Ishikawa (cell line): ENCODE measurements around the gene AGFG2.

Source experiments
- CREB1 ChIP-seq: IDR thresholded peaks from 2 replicates; pipeline ENCODE4 v1.6.1; 2012; ENCODE audit warnings: low read depth
- EP300 ChIP-seq: IDR thresholded peaks from 2 replicates; pipeline ENCODE4 v1.6.1; 2012; ENCODE audit warnings: borderline replicate concordance
- FOXM1 ChIP-seq: IDR thresholded peaks from 2 replicates; pipeline ENCODE4 v1.6.1; 2012; ENCODE audit warnings: low read depth, borderline replicate concordance
- NFIC ChIP-seq: IDR thresholded peaks from 2 replicates; pipeline ENCODE4 v1.6.1; 2012
- REST ChIP-seq: IDR thresholded peaks from 2 replicates; pipeline ENCODE4 v1.6.1; 2012; ENCODE audit warnings: low read depth, mild to moderate bottlenecking
- USF1 ChIP-seq: IDR thresholded peaks from 2 replicates; pipeline ENCODE4 v1.6.1; 2012
- ZBTB7A ChIP-seq: IDR thresholded peaks from 2 replicates; pipeline ENCODE4 v1.6.1; 2012; ENCODE audit warnings: low read depth

GRCh38 chr7:100585511-100586265 is 46.7 kb downstream of the AGFG2 start, which contains the start of gene LRCH4:
- TF ChIP-seq USF1, result peak; percentile 44; the same call in 1 of the 2 replicates
- 0 out of 2 replicates have a peak, but pooled peaks have one; percentile 9 for TF ChIP-seq NFIC
- peak; percentile 45; the same call in 1 of the 2 replicates for TF ChIP-seq ZBTB7A
- peak; percentile 72 for TF ChIP-seq FOXM1
- TF ChIP-seq CREB1, result no peak
- TF ChIP-seq REST, result 0 out of 2 replicates have a peak, but pooled peaks have one; percentile 18
- TF ChIP-seq EP300, result peak; percentile 47; the same call in 1 of the 2 replicates
